T-helper 2 cell treated with Interferon-gamma antibody and Interleukin-4, amounts not matched to agents 5 μg/mL and 100 μg/mL, for 36 hours (primary cell): ENCODE data around the gene OR56B1.

Experiments used
- DNase-seq: peaks from one replicate; pipeline ENCODE4 v3.0.0; 2021; ENCODE audit warnings: low spot score
- H3K27ac Mint-ChIP-seq: one replicate; pipeline ENCODE4 v1.8.0; 2021; ENCODE audit warnings: mild to moderate bottlenecking, mixed read lengths
- H3K27me3 Mint-ChIP-seq: one replicate; pipeline ENCODE4 v1.8.0; 2021; ENCODE audit warnings: low read depth, mixed read lengths
- H3K36me3 Mint-ChIP-seq: one replicate; pipeline ENCODE4 v1.8.0; 2021; ENCODE audit warnings: low read depth, mixed read lengths
- H3K4me1 Mint-ChIP-seq: one replicate; pipeline ENCODE4 v1.8.0; 2021; ENCODE audit warnings: low read depth, mixed read lengths
- H3K4me3 Mint-ChIP-seq: one replicate; pipeline ENCODE4 v1.8.0; 2022; ENCODE audit warnings: mild to moderate bottlenecking, moderate library complexity, mixed read lengths
- H3K9me3 Mint-ChIP-seq: one replicate; pipeline ENCODE4 v1.8.0; 2021; ENCODE audit warnings: mixed read lengths

Gene OR56B1

DNA sequence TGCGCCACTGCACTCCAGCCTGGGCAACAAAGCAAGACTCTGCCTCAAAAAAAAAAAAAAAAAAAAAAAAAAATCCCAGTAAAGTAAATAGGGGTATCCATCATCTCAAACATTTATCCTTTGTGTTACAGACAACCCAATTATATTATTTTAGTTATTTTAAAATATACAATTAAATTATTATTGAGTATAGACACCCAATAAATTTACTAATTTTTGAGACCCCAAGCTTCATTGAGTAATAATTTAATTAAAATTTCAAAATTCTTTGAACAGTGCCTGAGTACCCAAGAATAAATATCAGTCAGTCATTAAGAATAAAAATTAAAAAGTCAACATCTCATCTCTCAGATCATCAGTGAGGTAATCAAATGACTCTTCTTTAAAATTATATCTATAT is 17.7 kb downstream of the OR56B1 start, which contains the start of gene OR52N4:
TSS of gene OR52N4 (plus strand) at position 301 of the 400 bp plus-strand sequence. CDS start 498 bp downstream, outside the sequence.
- no peaks in the 10 kb centered on the region for H3K9me3 Mint-ChIP-seq
- DNase-seq = no peak
- no peaks in the 10 kb centered on the region for H3K36me3 Mint-ChIP-seq
- no peaks in the 10 kb centered on the region for H3K4me1 Mint-ChIP-seq
- H3K27ac Mint-ChIP-seq = no peak within 1 kb of the TSS
- H3K27me3 Mint-ChIP-seq = peaks cover 2% of the 10 kb centered on the region
- H3K4me3 Mint-ChIP-seq = no peak within 1 kb of the TSS

DNA sequence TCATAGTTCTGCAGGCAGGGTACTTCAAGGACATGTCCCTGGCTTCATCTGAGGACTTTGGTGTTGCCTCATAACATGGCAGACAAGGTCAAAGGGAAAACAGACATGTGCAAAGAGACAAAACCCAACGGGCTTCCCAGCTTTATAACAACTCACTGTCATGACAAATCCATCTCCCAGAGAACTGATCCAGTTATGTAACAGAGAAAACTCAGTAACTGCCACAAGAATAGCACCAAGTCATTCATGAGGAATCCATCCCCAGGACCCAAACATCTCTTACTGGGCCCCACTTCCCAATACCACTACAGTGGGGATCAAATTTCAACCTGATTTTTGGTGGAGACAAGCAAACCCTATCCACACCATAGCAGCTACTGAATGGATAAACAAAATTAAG is 30.8 kb downstream of the OR56B1 start:
- Mint-ChIP-seq H3K27ac (no peak overlapping the region), H3K27me3 (no peaks in the 10 kb centered on the region), H3K9me3 (no peaks in the 10 kb centered on the region), H3K4me1 (no peaks in the 10 kb centered on the region), H3K36me3 (no peaks in the 10 kb centered on the region), H3K4me3 (no peak overlapping the region)
- DNase-seq = no peak

DNA sequence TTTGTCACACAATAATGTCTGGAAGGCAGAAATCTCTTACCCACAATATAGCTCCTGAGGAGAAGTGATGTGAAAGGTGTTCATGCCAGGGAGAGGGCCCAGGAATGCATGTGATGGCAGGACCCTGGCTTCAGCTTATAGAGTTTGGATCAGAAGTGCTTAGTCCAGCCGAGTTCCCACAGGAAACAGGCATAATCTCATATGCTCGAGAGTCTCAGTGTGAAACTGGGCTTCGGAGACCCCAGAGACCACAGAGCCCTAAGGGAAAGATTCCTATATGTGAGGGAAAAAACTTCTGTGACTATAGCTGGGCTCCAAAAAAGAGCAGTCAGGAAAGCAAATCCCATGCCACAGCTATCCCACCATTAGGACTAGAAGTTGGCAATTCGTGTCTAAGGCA is 47.0 kb downstream of the OR56B1 start, which contains the start of gene OR52N5:
TSS of gene OR52N5 (minus strand) at position 101 of the 400 bp plus-strand sequence. CDS start 4,721 bp downstream, outside the sequence.
- no peaks in the 10 kb centered on the region for H3K27me3 Mint-ChIP-seq
- H3K9me3 Mint-ChIP-seq = no peaks in the 10 kb centered on the region
- no peak for DNase-seq
- H3K27ac Mint-ChIP-seq = no peak within 1 kb of the TSS
- H3K4me3 Mint-ChIP-seq = no peak within 1 kb of the TSS
- no peaks in the 10 kb centered on the region for H3K4me1 Mint-ChIP-seq
- H3K36me3 Mint-ChIP-seq = no peaks in the 10 kb centered on the region
